Endodermal cell (in vitro differentiated cells): ENCODE measurements around the gene PTPRT. TPM values are rescaled to one million over a fixed set of nuclear protein-coding genes. Genes with fewer than 3 reads are reported as not detected.

ENCODE experiments used
- DNase-seq: peaks from one replicate; pipeline ENCODE4 v3.0.0-alpha.2; 2017
- H3K27ac ChIP-seq: 2 replicates; pipeline ENCODE4 v1.5.1; 2013; ENCODE audit warnings: mild to moderate bottlenecking, low read depth, low read length, moderate library complexity
- H3K27me3 ChIP-seq: 2 replicates; pipeline ENCODE4 v1.6.1; 2013; ENCODE audit warnings: mild to moderate bottlenecking, low read length, moderate library complexity; ENCODE audit not compliant: insufficient read depth, control insufficient read depth, poor library complexity, severe bottlenecking
- H3K36me3 ChIP-seq: 2 replicates; pipeline ENCODE4 v1.7.0; 2013; ENCODE audit warnings: mild to moderate bottlenecking, low read length, moderate library complexity; ENCODE audit not compliant: control insufficient read depth, insufficient read depth
- H3K4me1 ChIP-seq: one replicate; pipeline ENCODE4 v1.7.0; 2013; ENCODE audit warnings: low read length; ENCODE audit not compliant: control insufficient read depth, insufficient read depth
- H3K4me3 ChIP-seq: 2 replicates; pipeline ENCODE4 v1.5.1; 2013; ENCODE audit warnings: mild to moderate bottlenecking, low read length, moderate library complexity
- H3K9ac ChIP-seq: 2 replicates; pipeline ENCODE4 v1.6.1; 2013; ENCODE audit warnings: mild to moderate bottlenecking, low read length, moderate library complexity; ENCODE audit not compliant: poor library complexity, severe bottlenecking; ENCODE audit errors: extremely low read depth
- H3K9me3 ChIP-seq: 2 replicates; pipeline ENCODE4 v1.6.1; 2013; ENCODE audit warnings: mild to moderate bottlenecking, low read length, moderate library complexity; ENCODE audit not compliant: control insufficient read depth
- H3K27ac Mint-ChIP-seq: 2 replicates; pipeline ENCODE4 v1.8.0; 2020; ENCODE audit warnings: mixed read lengths
- H3K27me3 Mint-ChIP-seq: 2 replicates; pipeline ENCODE4 v1.8.0; 2021; ENCODE audit warnings: mild to moderate bottlenecking, mixed read lengths; ENCODE audit not compliant: insufficient read depth
- H3K36me3 Mint-ChIP-seq: 2 replicates; pipeline ENCODE4 v1.8.0; 2020; ENCODE audit warnings: low read depth, mixed read lengths
- H3K4me1 Mint-ChIP-seq: 2 replicates; pipeline ENCODE4 v1.8.0; 2020; ENCODE audit warnings: mixed read lengths
- H3K4me3 Mint-ChIP-seq: 2 replicates; pipeline ENCODE4 v1.8.0; 2020; ENCODE audit warnings: mild to moderate bottlenecking, moderate library complexity, mixed read lengths
- H3K9me3 Mint-ChIP-seq: 2 replicates; pipeline ENCODE4 v1.8.0; 2020; ENCODE audit warnings: mild to moderate bottlenecking, mixed read lengths
- WGBS, 2 experiments: methylation state at CpG; one replicate each; pipeline versions ENCODE4 v1.1.5 to v1.1.7; 2013; ENCODE audit warnings: missing lambda C conversion rate in 2 of 2, mixed read lengths in 1 of 2; ENCODE audit not compliant: insufficient coverage in 1 of 2, insufficient read length in 1 of 2; 5-methylcytosine and 5-hydroxymethylcytosine counted together
- total RNA-seq, 2 donors: library from RNA; stranded (reverse); fragmentation: NEBNext Ultra II Directional in 1 of 2; extraction: Animal tissue kit (Norgen Biotek cat#: 25700) in 1 of 2; gene quantifications; 2 replicates in 1 of 2; 3 replicates in 1 of 2; pipeline ENCODE4 v1.2.1, GENCODE V29; 2021
- TF ChIP-seq, protein P1 (sequence below): fragments of 200-600 bp; sonication (generic); conservative IDR thresholded peaks from 2 replicates; pipeline ENCODE4 v1.5.0; 2021; ENCODE audit warnings: antibody characterized with exemption, mild to moderate bottlenecking

PTPRT gene
- total RNA-seq, 2 donors from 2014 or later: 2.3 to 2.7 TPM

DNA sequence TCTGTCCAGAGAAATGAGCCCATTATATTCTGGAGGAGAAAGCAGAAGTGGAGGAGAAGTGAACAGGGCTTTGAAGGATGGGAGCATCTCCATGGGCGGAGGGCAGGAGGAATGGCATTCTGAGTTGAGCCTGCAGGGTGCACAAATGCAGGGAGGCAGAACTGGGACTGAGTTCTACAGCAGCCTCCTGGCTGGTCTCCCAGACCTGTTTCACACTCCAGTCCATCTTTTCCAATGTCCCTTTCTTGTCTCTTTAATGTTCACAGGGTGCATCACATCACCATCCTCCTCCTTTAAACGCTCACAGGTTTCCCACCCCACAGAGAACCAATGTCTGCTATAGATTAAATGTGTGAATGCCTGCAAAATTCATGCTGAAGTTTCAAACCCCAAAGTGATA lies 302.9 kb downstream of the PTPRT start:
- no peaks in the 10 kb centered on the region for H3K4me1 Mint-ChIP-seq
- Histone ChIP-seq H3K4me3 (no peak overlapping the region), H3K4me1 (no peaks in the 10 kb centered on the region), H3K36me3 (no peaks in the 10 kb centered on the region), H3K9ac (no peak overlapping the region), H3K27me3 (no peaks in the 10 kb centered on the region), H3K27ac (no peak overlapping the region), H3K9me3 (no peaks in the 10 kb centered on the region)
- H3K27me3 Mint-ChIP-seq: no peaks in the 10 kb centered on the region
- TF ChIP-seq, protein P1, sequence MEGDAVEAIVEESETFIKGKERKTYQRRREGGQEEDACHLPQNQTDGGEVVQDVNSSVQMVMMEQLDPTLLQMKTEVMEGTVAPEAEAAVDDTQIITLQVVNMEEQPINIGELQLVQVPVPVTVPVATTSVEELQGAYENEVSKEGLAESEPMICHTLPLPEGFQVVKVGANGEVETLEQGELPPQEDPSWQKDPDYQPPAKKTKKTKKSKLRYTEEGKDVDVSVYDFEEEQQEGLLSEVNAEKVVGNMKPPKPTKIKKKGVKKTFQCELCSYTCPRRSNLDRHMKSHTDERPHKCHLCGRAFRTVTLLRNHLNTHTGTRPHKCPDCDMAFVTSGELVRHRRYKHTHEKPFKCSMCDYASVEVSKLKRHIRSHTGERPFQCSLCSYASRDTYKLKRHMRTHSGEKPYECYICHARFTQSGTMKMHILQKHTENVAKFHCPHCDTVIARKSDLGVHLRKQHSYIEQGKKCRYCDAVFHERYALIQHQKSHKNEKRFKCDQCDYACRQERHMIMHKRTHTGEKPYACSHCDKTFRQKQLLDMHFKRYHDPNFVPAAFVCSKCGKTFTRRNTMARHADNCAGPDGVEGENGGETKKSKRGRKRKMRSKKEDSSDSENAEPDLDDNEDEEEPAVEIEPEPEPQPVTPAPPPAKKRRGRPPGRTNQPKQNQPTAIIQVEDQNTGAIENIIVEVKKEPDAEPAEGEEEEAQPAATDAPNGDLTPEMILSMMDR: peak; percentile 14
- no peak overlapping the region for H3K27ac Mint-ChIP-seq
- 73 to 80% methylated on average over 1 to 2 of the region's 2 CpGs for WGBS, 2 experiments
- no peaks in the 10 kb centered on the region for H3K36me3 Mint-ChIP-seq
- no peak for DNase-seq
- no peak overlapping the region for H3K4me3 Mint-ChIP-seq
- H3K9me3 Mint-ChIP-seq: peaks cover 6% of the 10 kb centered on the region

DNA sequence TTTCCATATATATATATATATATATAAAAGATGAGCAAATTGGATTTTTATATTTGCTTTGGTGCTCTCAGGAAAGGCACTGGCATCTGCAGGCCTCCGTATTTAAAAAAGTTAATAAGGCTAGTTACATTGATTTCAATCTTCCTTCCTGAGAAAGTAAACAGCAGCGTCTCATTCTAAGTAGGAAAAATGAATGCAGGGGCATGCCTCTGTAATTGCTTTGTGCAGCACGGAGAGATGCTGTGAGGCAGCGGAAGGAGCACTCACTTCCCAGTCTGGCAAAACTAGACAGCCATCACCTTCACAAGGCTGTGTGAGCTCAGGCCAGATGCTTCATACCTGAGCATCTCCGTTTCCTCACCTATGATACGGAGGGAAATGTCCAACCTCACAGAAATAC lies 303.7 kb downstream of the PTPRT start:
- no peak overlapping the region for H3K27ac Mint-ChIP-seq
- H3K9me3 Mint-ChIP-seq: peaks cover 3% of the 10 kb centered on the region
- no peaks in the 10 kb centered on the region for H3K27me3 Mint-ChIP-seq
- no peak overlapping the region for H3K4me3 Mint-ChIP-seq
- Histone ChIP-seq H3K27me3 (no peaks in the 10 kb centered on the region), H3K9ac (no peak overlapping the region), H3K9me3 (peaks cover under 1% of the 10 kb centered on the region), H3K4me3 (no peak overlapping the region), H3K27ac (no peak overlapping the region), H3K4me1 (no peaks in the 10 kb centered on the region), H3K36me3 (no peaks in the 10 kb centered on the region)
- no peaks in the 10 kb centered on the region for H3K36me3 Mint-ChIP-seq
- WGBS, 2 experiments: 85 to 90% methylated on average over 4 to 6 of the region's 6 CpGs
- no peak for DNase-seq
- TF ChIP-seq, protein P1: no peak
- no peaks in the 10 kb centered on the region for H3K4me1 Mint-ChIP-seq

DNA sequence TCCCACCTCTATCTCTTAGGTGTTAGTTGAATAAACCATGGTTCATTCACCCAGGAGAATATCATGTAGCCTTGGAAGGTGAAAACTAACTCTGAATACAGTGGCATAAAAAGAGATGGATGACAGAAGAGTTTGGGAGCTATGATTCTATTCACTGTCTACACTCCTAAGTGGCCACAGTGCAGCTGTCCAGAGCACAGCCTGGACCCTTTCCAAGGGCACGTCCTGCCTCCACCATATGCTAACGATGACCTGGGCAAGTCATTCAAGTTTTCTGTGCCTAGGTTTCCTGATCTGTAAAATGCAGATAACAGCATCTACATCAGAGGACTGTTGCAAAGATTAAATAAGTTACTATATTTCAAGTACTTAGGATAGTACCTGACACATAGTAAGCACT lies 314.1 kb downstream of the PTPRT start:
- 90 to 98% methylated on average over 2 of the region's 2 CpGs for WGBS, 2 experiments
- peaks cover 9% of the 10 kb centered on the region for H3K27me3 Mint-ChIP-seq
- TF ChIP-seq, protein P1: no peak
- Histone ChIP-seq H3K36me3 (no peaks in the 10 kb centered on the region), H3K27me3 (no peaks in the 10 kb centered on the region), H3K9ac (no peak overlapping the region), H3K4me3 (no peak overlapping the region), H3K27ac (no peak overlapping the region), H3K4me1 (no peaks in the 10 kb centered on the region), H3K9me3 (no peaks in the 10 kb centered on the region)
- no peak for DNase-seq
- no peaks in the 10 kb centered on the region for H3K36me3 Mint-ChIP-seq
- no peak overlapping the region for H3K4me3 Mint-ChIP-seq
- no peak overlapping the region for H3K27ac Mint-ChIP-seq
- H3K4me1 Mint-ChIP-seq: no peaks in the 10 kb centered on the region
- peaks cover 7% of the 10 kb centered on the region for H3K9me3 Mint-ChIP-seq
